ENCODE measurements around the gene ZNF385A. TPM values are rescaled to one million over a fixed set of nuclear protein-coding genes. Genes with fewer than 3 reads are reported as not detected.

ZNF385A gene
- total and polyA plus RNA-seq, 2 of the 8 experiments (the other 6 are each of a cell fraction or from before 2014, with no cell fraction given) = 5.2 to 14.3 TPM

DNA sequence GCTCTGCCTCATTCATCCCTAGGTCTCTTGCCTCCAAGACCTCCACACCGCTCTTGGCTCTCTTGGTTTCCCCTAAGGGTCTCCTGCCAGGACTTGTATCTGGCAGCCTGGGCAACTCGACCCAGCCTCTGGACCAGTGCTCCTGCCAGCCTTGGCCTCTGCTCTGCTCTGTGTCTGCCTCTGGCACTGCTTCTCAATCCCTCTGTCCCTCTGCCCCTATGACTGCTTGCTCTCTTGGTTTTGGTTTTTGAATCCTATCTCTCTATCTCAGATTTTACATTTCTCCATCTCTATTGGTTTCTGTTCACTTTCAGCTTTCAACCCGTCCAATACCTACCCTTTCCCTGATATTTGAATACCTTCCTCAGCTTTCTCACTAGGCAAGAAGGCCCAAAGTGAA is 28.3 kb upstream of the ZNF385A start (continued):
- TF ChIP-seq TBP (IDR thresholded peaks at IDR 0.05; ENCODE audit: low read depth, low read length) = no peak
- TF ChIP-seq POU5F1 (IDR thresholded peaks at IDR 0.05; ENCODE audit: low read depth, low read length) = no peak
- no peak for TF ChIP-seq EGR1 (IDR thresholded peaks at IDR 0.05; ENCODE audit: borderline replicate concordance, low read depth, low read length)
- TF ChIP-seq SIX5 (IDR thresholded peaks at IDR 0.05; ENCODE audit: low read depth, low read length) = no peak
- no peak for TF ChIP-seq POLR2AphosphoS5 (IDR thresholded peaks at IDR 0.05; ENCODE audit: low read depth, low read length)
- no peak for TF ChIP-seq KDM5A (IDR thresholded peaks at IDR 0.05; ENCODE audit: low read length)
- TF ChIP-seq KDM4A (IDR thresholded peaks at IDR 0.05; ENCODE audit: low read depth, low read length, severe bottlenecking) = no peak
- TF ChIP-seq CREB1 (IDR thresholded peaks at IDR 0.05) = no peak
